IMR-90 (cell line): Measurements from ENCODE around the gene ITIH4.

Experiments
- CEBPB ChIP-seq: IDR thresholded peaks from 2 replicates; pipeline ENCODE4 v1.6.1; 2012; ENCODE audit warnings: low read depth, low read length, improper control_type of control experiment
- CTCF ChIP-seq: conservative IDR thresholded peaks from 2 replicates; pipeline ENCODE4 v1.5.1; 2012; ENCODE audit warnings: mild to moderate bottlenecking, low read depth, low read length, improper control_type of control experiment
- POLR2A ChIP-seq: IDR thresholded peaks from 2 replicates; pipeline ENCODE4 v1.6.1; 2012; ENCODE audit warnings: mild to moderate bottlenecking, low read depth, low read length
- RAD21 ChIP-seq: IDR thresholded peaks from 2 replicates; pipeline ENCODE4 v1.6.1; 2012; ENCODE audit warnings: low read length, improper control_type of control experiment
- RCOR1 ChIP-seq: IDR thresholded peaks from 2 replicates; pipeline ENCODE4 v1.6.1; 2012; ENCODE audit warnings: mild to moderate bottlenecking, low read length, improper control_type of control experiment; ENCODE audit not compliant: insufficient replicate concordance
- RFX5 ChIP-seq: IDR thresholded peaks from 2 replicates; pipeline ENCODE4 v1.8.0; 2012; ENCODE audit warnings: low read depth, mild to moderate bottlenecking, low read length, moderate library complexity

GRCh38 chr3:52874864-52875587, 44.6 kb upstream of the ITIH4 start:
- TF ChIP-seq CTCF (no peak), CEBPB (no peak), POLR2A (no peak), RCOR1 (no peak), RFX5 (no peak), RAD21 (no peak)
